Testis (tissue), 2 donors: ENCODE data around the gene ITPR2.

Experiments
- POLR2A ChIP-seq: fragments of 450-650 bp; IDR thresholded peaks from one replicate; pipeline ENCODE4 v1.6.1; 2017; ENCODE audit warnings: antibody characterized with exemption, mild to moderate bottlenecking, moderate library complexity
- TF ChIP-seq, protein P1 (sequence below), 3 experiments: fragments of 450-650 bp in 2 of 3; fragments of 200-600 bp in 1 of 3; sonication (generic) in 1 of 3; IDR thresholded peaks; one replicate each; pipeline ENCODE4 v1.5.1; 2016 to 2019; ENCODE audit warnings: antibody characterized with exemption in 3 of 3, mild to moderate bottlenecking in 2 of 3, moderate library complexity in 1 of 3

DNA sequence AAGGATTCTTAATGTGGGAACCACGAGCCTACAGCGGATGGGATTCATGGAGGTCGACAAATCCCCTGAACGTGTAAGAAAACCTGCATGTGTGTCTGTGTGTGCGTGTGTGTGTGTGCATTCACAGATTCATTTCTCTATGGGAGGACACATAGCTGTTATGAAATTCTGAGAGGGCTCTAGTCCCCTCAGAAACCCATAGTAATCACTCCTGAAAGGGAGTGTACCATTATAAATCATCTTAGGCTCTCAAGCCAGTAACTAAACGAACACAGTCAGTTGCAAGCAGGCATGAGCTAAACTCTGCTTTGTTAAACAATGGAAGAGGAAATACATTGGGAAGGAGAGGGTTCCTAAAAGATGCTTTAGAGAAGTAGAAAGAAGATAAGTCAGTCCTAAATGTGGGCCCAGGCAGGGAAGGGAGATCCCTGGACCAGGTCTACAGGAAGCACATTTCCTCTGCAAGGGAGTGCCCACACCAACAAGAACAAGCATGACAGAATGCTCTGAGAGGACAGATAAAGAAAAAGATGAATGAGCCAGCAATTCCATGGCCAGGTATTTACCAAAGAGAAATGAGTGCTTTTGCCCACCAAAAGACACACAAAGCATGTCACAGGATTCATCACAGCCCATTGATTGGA, 91.3 kb downstream of the ITPR2 start:
- TF ChIP-seq, protein P1, sequence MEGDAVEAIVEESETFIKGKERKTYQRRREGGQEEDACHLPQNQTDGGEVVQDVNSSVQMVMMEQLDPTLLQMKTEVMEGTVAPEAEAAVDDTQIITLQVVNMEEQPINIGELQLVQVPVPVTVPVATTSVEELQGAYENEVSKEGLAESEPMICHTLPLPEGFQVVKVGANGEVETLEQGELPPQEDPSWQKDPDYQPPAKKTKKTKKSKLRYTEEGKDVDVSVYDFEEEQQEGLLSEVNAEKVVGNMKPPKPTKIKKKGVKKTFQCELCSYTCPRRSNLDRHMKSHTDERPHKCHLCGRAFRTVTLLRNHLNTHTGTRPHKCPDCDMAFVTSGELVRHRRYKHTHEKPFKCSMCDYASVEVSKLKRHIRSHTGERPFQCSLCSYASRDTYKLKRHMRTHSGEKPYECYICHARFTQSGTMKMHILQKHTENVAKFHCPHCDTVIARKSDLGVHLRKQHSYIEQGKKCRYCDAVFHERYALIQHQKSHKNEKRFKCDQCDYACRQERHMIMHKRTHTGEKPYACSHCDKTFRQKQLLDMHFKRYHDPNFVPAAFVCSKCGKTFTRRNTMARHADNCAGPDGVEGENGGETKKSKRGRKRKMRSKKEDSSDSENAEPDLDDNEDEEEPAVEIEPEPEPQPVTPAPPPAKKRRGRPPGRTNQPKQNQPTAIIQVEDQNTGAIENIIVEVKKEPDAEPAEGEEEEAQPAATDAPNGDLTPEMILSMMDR (IDR thresholded peaks at IDR 0.05), result no peak
- no peak for TF ChIP-seq POLR2A
